LNCAP (cell line): Measurements from ENCODE around the gene SLC22A1.

Experiments used
- CTCF ChIP-seq: fragments of 450-650 bp; IDR thresholded peaks from 2 replicates; pipeline ENCODE4 v1.5.1; 2017; ENCODE audit warnings: mild to moderate bottlenecking

Gene SLC22A1

DNA sequence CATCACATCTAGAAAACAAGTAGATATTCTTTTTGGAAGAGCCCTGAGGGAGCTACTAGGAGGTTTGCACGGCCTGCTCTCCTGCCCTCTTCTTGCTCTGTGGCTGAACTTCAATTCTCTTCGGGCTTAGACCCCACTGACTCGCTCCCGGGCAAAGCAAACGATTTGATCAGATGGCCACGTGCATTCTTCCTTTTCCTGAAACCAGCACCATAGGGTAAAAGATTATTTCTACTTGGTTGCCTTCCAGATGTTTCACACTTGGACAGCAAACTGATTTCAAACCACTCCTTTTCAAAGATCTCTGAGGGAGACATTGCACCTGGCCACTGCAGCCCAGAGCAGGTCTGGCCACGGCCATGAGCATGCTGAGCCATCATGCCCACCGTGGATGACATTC lies at the start of gene SLC22A1:
Gene SLC22A1, plus strand, starts transcription at position 258 of the 400 bp plus-strand sequence. Its CDS starts 121 bp downstream, at position 379.
- TF ChIP-seq CTCF: no peak

GRCh38 chr6:160073272-160073671 lies 48.3 kb upstream of the SLC22A1 start:
- TF ChIP-seq CTCF: no peak

GRCh38 chr6:160076009-160076408 lies 45.6 kb upstream of the SLC22A1 start:
- no peak for TF ChIP-seq CTCF

- no peak for TF ChIP-seq CTCF
Observed at GRCh38 chr6:160077024-160077423, 44.6 kb upstream of the SLC22A1 start.

- TF ChIP-seq CTCF: no peak
Observed at GRCh38 chr6:160077526-160077925, 44.1 kb upstream of the SLC22A1 start.

GRCh38 chr6:160078883-160079685 lies 42.5 kb upstream of the SLC22A1 start:
- no peak for TF ChIP-seq CTCF

GRCh38 chr6:160079686-160080043 lies 42.0 kb upstream of the SLC22A1 start:
- TF ChIP-seq CTCF: no peak

GRCh38 chr6:160080097-160080496 lies 41.5 kb upstream of the SLC22A1 start:
- TF ChIP-seq CTCF: no peak
